OCI-LY3 (cell line): ENCODE results near the gene MRPL21.

ENCODE experiments used
- H2AFZ ChIP-seq: fragments of 200-600, 300-600 bp; shearing (Covaris generic); 2 replicates; pipeline ENCODE4 v1.6.0; 2014; ENCODE audit warnings: antibody characterized with exemption, low read depth, low read length
- H3K27ac ChIP-seq: fragments of 200-600, 300-600 bp; sonication (generic); 2 replicates; pipeline ENCODE4 v1.5.1; 2014; ENCODE audit warnings: mild to moderate bottlenecking, low read length, moderate library complexity, mixed read lengths
- H3K27me3 ChIP-seq: fragments of 200-600, 300-600 bp; sonication (generic); 2 replicates; pipeline ENCODE4 v1.6.1; 2014; ENCODE audit warnings: low read depth, low read length, mixed read lengths
- H3K36me3 ChIP-seq: fragments of 200-600, 300-600 bp; sonication (generic); replicated peaks from 2 replicates; pipeline ENCODE3; 2014; ENCODE audit warnings: low read depth, low read length, mixed read lengths
- H3K4me1 ChIP-seq: fragments of 300-600, 200-600 bp; sonication (generic); 2 replicates; pipeline ENCODE4 v1.6.1; 2014; ENCODE audit warnings: low read length, mixed read lengths
- H3K4me2 ChIP-seq: fragments of 200-600, 300-600 bp; sonication (generic); 2 replicates; pipeline ENCODE4 v1.6.1; 2014; ENCODE audit warnings: low read length, mixed read lengths
- H3K4me3 ChIP-seq: fragments of 300-600, 200-600 bp; sonication (generic); 2 replicates; pipeline ENCODE4 v1.5.1; 2014; ENCODE audit warnings: antibody characterized with exemption, mild to moderate bottlenecking, low read length, moderate library complexity
- H3K79me2 ChIP-seq: fragments of 300-600, 200-600 bp; shearing (Covaris generic); 2 replicates; pipeline ENCODE4 v1.6.1; 2014; ENCODE audit warnings: mild to moderate bottlenecking, low read length, mixed read lengths
- H3K9ac ChIP-seq: fragments of 300-600, 200-600 bp; shearing (Covaris generic); 2 replicates; pipeline ENCODE4 v1.6.0; 2014; ENCODE audit warnings: mild to moderate bottlenecking, low read length, moderate library complexity
- H3K9me3 ChIP-seq: fragments of 200-600, 300-600 bp; shearing (Covaris generic); 2 replicates; pipeline ENCODE4 v1.6.1; 2014; ENCODE audit warnings: low read length, mixed read lengths; ENCODE audit not compliant: insufficient read depth
- H4K20me1 ChIP-seq: fragments of 200-600, 300-600 bp; sonication (generic); 2 replicates; pipeline ENCODE4 v1.6.1; 2016; ENCODE audit warnings: low read length, mixed read lengths; ENCODE audit not compliant: insufficient read depth
- EZH2phosphoT487 ChIP-seq: fragments of 200-600 bp; shearing (Covaris generic); IDR thresholded peaks from 2 replicates; pipeline ENCODE4 v1.6.1; 2018; ENCODE audit warnings: antibody characterized with exemption, mixed run types, low read depth
- TF ChIP-seq, protein P1 (sequence below): fragments of 200-600, 300-600 bp; sonication (generic); IDR thresholded peaks from 2 replicates; pipeline ENCODE4 v1.5.1; 2014; ENCODE audit warnings: antibody characterized with exemption, low read length, low read depth

The MRPL21 gene

GRCh38 chr11:68936676-68937620, 33.3 kb upstream of the MRPL21 start:
- H3K9me3 ChIP-seq: no peaks in the 10 kb centered on the region
- peaks cover 41% of the 10 kb centered on the region for H3K36me3 ChIP-seq
- no peak for TF ChIP-seq EZH2phosphoT487
- TF ChIP-seq, protein P1, sequence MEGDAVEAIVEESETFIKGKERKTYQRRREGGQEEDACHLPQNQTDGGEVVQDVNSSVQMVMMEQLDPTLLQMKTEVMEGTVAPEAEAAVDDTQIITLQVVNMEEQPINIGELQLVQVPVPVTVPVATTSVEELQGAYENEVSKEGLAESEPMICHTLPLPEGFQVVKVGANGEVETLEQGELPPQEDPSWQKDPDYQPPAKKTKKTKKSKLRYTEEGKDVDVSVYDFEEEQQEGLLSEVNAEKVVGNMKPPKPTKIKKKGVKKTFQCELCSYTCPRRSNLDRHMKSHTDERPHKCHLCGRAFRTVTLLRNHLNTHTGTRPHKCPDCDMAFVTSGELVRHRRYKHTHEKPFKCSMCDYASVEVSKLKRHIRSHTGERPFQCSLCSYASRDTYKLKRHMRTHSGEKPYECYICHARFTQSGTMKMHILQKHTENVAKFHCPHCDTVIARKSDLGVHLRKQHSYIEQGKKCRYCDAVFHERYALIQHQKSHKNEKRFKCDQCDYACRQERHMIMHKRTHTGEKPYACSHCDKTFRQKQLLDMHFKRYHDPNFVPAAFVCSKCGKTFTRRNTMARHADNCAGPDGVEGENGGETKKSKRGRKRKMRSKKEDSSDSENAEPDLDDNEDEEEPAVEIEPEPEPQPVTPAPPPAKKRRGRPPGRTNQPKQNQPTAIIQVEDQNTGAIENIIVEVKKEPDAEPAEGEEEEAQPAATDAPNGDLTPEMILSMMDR: no peak
- H3K4me2 ChIP-seq: no peak overlapping the region
- no peaks in the 10 kb centered on the region for H3K79me2 ChIP-seq
- H3K4me1 ChIP-seq: no peaks in the 10 kb centered on the region
- no peaks in the 10 kb centered on the region for H4K20me1 ChIP-seq
- H3K27me3 ChIP-seq: no peaks in the 10 kb centered on the region
- no peak overlapping the region for H3K27ac ChIP-seq
- no peak overlapping the region for H3K9ac ChIP-seq
- H2AFZ ChIP-seq: no peak overlapping the region
- H3K4me3 ChIP-seq: no peak overlapping the region

DNA sequence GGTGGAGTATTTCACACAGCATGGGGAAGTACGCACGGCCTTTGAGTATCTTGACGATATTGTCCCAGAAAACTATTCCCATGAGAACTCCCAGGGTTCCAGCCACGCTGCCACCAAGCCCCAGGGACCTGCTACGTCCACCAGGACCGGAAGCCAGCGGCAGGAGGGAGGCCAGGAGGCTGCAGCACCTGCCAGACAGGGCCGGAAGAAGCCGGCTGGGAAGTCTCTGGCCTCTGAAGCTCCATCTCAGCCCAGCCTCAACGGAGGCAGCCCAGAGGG, 32.7 kb upstream of the MRPL21 start:
- Histone ChIP-seq H3K4me1 (no peaks in the 10 kb centered on the region), H3K36me3 (peaks cover 41% of the 10 kb centered on the region), H3K27me3 (no peaks in the 10 kb centered on the region)

DNA sequence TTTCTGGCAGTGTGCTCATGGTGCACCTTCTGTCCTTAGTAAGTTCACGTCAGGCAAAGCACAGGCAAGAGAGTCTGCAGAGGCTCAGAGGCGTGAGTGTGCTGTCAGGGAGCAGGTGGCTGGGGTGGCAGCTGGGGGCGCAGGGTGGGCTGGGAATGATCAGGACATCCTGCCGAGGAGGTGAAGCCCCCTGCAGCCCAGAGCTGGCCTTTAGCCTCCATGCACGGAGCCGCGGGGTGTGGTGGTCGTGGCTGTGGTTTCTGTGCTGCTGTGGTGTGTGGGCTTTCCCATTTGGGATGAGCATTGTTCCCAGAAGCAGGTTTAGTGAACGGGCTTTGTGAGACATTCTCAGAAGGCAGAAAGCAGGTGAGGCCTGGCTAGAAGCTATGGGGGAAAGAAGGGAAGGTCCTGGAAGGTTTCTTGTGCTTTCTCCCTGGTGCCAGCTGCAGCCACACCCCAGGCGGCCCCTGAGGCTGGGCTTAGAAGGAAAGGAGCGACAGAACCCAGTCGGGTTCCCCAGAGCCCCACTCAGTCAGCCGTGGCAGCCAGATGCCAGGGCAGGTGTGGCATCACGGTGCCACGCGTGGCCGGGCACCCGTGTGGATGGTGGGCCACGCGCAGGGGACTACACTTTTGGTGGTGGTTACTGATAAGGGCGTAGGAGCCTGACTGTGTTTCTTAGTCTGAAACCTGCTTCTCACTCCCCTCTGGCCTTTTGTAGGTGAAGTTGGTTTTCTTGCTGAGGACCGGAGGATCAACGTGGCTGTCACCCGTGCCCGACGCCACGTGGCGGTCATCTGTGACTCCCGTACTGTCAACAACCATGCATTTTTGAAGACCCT, 32.1 kb upstream of the MRPL21 start:
- no peak overlapping the region for H3K27ac ChIP-seq
- no peak overlapping the region for H3K4me2 ChIP-seq
- peaks cover 41% of the 10 kb centered on the region for H3K36me3 ChIP-seq
- H2AFZ ChIP-seq: no peak overlapping the region
- H3K9me3 ChIP-seq: no peaks in the 10 kb centered on the region
- H3K4me3 ChIP-seq: no peak overlapping the region
- H3K9ac ChIP-seq: no peak overlapping the region
- no peak for TF ChIP-seq EZH2phosphoT487
- TF ChIP-seq, protein P1: no peak
- no peaks in the 10 kb centered on the region for H4K20me1 ChIP-seq
- H3K4me1 ChIP-seq: no peaks in the 10 kb centered on the region
- H3K79me2 ChIP-seq: no peaks in the 10 kb centered on the region
- H3K27me3 ChIP-seq: no peaks in the 10 kb centered on the region

More for the DNA sequence above, 32.7 kb upstream of the MRPL21 start:
- Histone ChIP-seq H2AFZ (no peak overlapping the region), H3K4me3 (no peak overlapping the region), H4K20me1 (no peaks in the 10 kb centered on the region), H3K9ac (no peak overlapping the region), H3K4me2 (no peak overlapping the region), H3K27ac (no peak overlapping the region), H3K9me3 (no peaks in the 10 kb centered on the region), H3K79me2 (no peaks in the 10 kb centered on the region)
- TF ChIP-seq EZH2phosphoT487: no peak
- TF ChIP-seq, protein P1: no peak

DNA sequence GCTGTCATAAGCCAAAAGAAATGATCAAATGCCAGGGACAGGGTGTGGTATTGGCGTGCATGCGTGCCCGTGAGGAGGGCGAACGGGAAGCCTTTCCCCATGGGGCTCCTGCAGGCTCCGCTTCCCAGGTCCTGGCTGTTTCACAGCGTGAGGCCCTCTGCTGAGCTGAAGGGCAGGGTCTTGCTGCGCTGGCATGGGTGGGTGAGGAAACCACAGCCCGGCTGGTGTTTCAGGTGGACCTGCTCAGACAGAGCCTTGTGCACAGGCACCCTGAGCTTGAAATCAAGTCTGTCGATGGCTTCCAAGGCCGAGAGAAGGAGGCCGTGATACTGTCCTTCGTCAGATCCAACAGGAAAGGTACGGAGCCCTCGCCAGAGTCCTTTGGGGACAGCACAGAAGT, 31.4 kb upstream of the MRPL21 start:
- H3K9ac ChIP-seq: no peak overlapping the region

More for the DNA sequence above, 31.4 kb upstream of the MRPL21 start:
- Histone ChIP-seq H3K4me1 (no peaks in the 10 kb centered on the region), H2AFZ (no peak overlapping the region), H3K9me3 (no peaks in the 10 kb centered on the region), H3K4me2 (no peak overlapping the region), H3K27ac (no peak overlapping the region), H4K20me1 (no peaks in the 10 kb centered on the region), H3K27me3 (no peaks in the 10 kb centered on the region), H3K4me3 (no peak overlapping the region), H3K36me3 (peaks cover 45% of the 10 kb centered on the region), H3K79me2 (no peaks in the 10 kb centered on the region)
- no peak for TF ChIP-seq EZH2phosphoT487
- TF ChIP-seq, protein P1: no peak
